Measurements from ENCODE around the gene KRT36.

DNA sequence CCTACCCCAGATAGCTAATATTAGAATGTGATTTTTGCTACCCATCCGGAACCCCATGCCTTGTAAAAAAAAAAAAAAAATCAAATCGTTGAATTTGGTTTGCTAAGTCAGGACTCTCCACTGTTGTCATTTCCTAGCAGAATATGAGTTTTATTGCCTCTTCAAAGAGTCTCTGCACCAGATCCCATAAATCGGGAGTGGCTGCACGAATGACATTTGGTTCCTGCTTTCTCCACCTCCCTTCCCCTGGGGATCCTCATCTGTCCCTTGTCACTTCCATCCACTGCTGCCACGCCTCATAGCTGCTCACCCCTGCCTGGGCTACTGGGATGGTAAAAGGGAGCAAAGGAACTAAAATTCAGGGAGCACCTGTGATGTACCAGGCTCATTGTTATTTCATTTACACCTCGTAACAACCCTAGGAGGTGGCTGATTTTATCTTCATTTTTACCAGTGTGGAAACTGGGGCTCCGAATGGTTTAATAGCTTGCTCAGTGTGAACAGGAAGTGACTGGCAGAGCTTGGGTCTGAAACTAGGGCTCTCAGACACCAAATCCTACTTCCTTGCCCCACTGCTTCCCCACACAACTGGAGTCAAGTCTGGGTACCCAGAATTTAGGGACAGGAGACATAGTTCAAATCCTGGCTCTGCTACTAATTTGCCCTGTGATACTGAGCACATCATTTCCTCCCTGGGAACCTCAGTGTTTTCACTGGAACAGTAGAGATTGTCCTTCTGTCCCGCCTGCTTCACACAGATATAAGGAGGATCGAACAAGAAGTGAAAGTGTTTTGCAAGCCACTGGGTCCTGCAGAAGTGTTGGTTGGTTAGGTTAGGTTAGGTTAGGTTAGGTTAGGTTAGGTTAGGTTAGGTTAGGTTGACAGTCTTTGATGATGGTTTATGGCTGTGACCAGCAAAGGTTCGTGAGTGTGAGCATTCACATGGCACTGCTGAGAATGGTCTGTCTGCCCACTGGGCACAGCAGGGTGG is 585 bp upstream of the KRT36 start:
- TF ChIP-seq CTCF (IDR thresholded peaks at IDR 0.05) (no peak), EZH2 (IDR thresholded peaks at IDR 0.05) (no peak), EZH2phosphoT487 (IDR thresholded peaks at IDR 0.05) (no peak)

Data from neural progenitor cell (in vitro differentiated cells).